ENCODE data around the gene PTCHD1. TPM values are rescaled to one million over a fixed set of nuclear protein-coding genes. Genes with fewer than 3 reads are reported as not detected.
A peak's percentile ranks its signal among the peaks of the same experiment; 100 is the strongest.

Gene PTCHD1
- total and polyA plus RNA-seq, 12 donors, result under 0.01 to 0.28 (median 0.03) TPM; not detected in 2

DNA sequence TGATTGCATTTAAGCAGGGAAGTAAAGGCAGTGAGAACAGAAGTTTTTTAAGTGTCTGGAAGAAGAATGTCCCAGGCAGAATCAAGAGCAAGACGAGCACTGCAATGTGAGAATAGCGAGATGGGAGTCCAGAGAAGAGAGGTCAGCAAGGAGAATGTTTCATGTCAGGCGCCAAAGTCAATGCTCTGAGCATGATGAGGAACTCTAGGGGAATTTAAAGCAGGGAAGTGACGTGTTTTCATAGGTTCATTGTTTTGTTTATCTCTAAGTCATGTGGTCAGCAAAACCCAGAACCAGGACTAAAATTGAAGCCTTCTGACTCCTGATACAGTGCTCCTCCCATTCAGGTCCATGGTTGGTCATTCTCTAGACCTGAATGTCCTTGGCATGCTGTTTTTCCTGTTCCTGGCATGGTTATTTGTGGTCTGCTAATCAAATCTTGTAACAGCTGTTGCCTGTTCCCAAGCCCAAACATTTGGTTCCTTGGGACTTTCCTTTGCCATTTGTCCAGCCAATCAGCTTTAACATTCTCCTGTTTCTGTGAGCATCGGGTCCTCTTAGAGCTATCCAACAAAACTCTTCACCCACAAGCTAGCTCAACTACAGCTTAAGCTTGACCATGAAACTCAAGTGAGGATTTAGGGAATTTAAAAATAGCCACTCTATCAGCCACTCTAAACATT, 37.7 kb downstream of the PTCHD1 start:
- no peak for DNase-seq
- intact Hi-C loops (cut with DNase I), result no loop called here
- 53 to 55% methylated on average over 5 of the region's 5 CpGs for WGBS, 2 donors

DNA sequence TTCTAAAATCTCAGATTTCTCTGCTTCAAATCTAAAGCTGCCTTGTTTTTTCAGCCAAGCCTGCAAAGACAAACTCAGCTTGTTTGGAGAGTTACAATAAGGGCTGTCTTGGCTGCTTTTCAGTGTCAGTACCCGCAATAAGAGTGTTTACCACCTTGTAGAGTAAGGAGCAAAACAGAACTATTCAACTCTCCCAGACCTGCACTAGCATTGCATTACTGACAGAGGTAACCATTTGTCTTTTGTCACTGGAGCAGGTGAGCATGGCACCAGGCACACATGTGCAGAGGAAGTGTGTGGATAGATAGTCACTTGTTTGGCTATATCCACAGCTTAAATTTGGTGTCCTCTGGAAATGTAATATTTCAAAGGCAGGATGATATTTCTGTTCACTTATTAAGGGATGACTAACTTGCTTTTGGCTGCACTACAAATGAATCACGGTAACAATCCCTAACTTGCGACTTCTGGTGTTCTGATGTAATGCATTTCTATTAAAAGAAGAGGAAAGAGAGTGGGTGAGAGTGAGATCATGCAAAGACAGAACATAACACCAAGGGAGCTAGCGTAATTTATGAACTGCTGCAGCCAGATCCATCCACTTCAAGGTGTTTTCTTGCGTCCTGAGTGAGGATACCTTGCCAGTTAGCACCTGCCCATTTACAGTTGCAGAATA, 38.6 kb downstream of the PTCHD1 start:
- Histone ChIP-seq H3K27me3 (peaks cover 0 to 17% (median 0%) of the 10 kb centered on the region in 7 donors), H3K9me3 (no peaks in the 10 kb centered on the region), H3K27ac (peak overlapping the region in 2 of 10 donors; percentile 26 to 56), H3K36me3 (no peaks in the 10 kb centered on the region), H3K4me3 (no peak overlapping the region), H3K4me1 (peaks cover 0 to 21% (median 4%) of the 10 kb centered on the region in 9 donors)
- intact Hi-C loops (cut with DNase I), result no loop called here
- ATAC-seq (peak; percentile 22 to 81 (median 67)), DNase-seq (peak in 1 of 2 donors; percentile 4)
- 33 to 58% methylated on average over 5 of the region's 5 CpGs for WGBS, 2 donors
- TF ChIP-seq, protein P1, sequence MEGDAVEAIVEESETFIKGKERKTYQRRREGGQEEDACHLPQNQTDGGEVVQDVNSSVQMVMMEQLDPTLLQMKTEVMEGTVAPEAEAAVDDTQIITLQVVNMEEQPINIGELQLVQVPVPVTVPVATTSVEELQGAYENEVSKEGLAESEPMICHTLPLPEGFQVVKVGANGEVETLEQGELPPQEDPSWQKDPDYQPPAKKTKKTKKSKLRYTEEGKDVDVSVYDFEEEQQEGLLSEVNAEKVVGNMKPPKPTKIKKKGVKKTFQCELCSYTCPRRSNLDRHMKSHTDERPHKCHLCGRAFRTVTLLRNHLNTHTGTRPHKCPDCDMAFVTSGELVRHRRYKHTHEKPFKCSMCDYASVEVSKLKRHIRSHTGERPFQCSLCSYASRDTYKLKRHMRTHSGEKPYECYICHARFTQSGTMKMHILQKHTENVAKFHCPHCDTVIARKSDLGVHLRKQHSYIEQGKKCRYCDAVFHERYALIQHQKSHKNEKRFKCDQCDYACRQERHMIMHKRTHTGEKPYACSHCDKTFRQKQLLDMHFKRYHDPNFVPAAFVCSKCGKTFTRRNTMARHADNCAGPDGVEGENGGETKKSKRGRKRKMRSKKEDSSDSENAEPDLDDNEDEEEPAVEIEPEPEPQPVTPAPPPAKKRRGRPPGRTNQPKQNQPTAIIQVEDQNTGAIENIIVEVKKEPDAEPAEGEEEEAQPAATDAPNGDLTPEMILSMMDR (IDR thresholded peaks at IDR 0.05), result no peak

More for the DNA sequence above, 37.7 kb downstream of the PTCHD1 start:
- Histone ChIP-seq H3K36me3 (no peaks in the 10 kb centered on the region), H3K27me3 (peaks cover 0 to 19% (median 0%) of the 10 kb centered on the region in 7 donors), H3K9me3 (no peaks in the 10 kb centered on the region), H3K4me3 (no peak overlapping the region), H3K4me1 (peaks cover 0 to 21% (median 4%) of the 10 kb centered on the region in 9 donors), H3K27ac (peak overlapping the region in 2 of 10 donors; percentile 22 to 56)
- ATAC-seq, result peak; percentile 49 to 85 (median 78)
- TF ChIP-seq, protein P1 (IDR thresholded peaks at IDR 0.05), result no peak

DNA sequence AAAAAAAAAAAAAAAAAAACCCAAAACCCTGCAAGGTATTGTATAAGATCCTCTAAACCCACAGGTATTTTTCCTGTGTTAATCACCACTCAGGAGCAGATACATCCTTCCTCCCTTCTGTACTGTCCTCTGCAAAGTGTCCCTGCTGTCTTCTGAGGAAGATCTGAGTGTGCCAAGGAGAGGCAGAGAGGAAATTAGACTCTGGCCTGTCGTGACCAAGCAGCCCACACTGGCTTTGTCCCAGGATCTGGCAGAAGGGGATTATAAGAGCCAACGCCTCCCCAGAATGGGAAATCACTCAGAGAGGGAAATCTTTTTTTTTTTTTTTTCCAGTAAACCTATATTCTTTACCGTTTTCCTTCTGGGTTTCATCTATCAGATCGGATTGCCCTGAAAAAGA, 39.6 kb downstream of the PTCHD1 start:
- DNase-seq (no peak), ATAC-seq (no peak)
- H3K9me3 ChIP-seq, result no peaks in the 10 kb centered on the region
- no peak overlapping the region for H3K27ac ChIP-seq
- no peak overlapping the region for H3K4me3 ChIP-seq
- 49 to 67% methylated on average over 4 of the region's 4 CpGs for WGBS, 2 donors
- H3K27me3 ChIP-seq, result peaks cover 0 to 7% (median 0%) of the 10 kb centered on the region in 7 donors
- intact Hi-C loops (cut with DNase I), result no loop called here
- TF ChIP-seq, protein P1 (IDR thresholded peaks at IDR 0.05), result no peak
- H3K36me3 ChIP-seq, result no peaks in the 10 kb centered on the region
- H3K4me1 ChIP-seq, result peaks cover 0 to 21% (median 4%) of the 10 kb centered on the region in 9 donors

DNA sequence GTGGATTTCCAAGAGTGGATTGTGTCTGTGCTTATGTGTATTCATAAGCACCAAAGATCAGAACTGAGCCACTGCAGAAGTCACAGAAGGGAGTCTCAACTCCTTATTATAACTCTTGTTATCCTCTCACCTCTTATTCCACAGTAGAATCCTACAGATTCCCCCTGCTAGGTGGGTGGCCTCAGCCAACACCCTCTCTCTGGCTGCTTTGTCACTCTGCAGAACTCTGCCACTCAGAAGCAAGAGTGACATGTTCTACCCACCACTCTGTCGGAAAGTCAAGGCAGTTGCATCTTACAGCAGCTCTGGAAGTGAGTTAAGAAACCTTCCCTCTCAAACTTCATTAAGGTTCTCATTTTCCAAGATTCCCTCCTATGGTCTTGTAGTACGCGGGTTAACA, 41.9 kb downstream of the PTCHD1 start:
- peaks cover 0 to 20% (median 0%) of the 10 kb centered on the region in 7 donors for H3K27me3 ChIP-seq
- H3K9me3 ChIP-seq, result no peaks in the 10 kb centered on the region
- intact Hi-C loops (cut with DNase I), result no loop called here
- no peak for ATAC-seq
- no peak overlapping the region for H3K27ac ChIP-seq
- 91 to 93% methylated on average over 3 of the region's 3 CpGs for WGBS, 2 donors
- no peak overlapping the region for H3K4me3 ChIP-seq
- TF ChIP-seq, protein P1 (IDR thresholded peaks at IDR 0.05), result no peak
- no peak for DNase-seq
- peaks cover 0 to 21% (median 4%) of the 10 kb centered on the region in 9 donors for H3K4me1 ChIP-seq
- no peaks in the 10 kb centered on the region for H3K36me3 ChIP-seq

Data from heart right ventricle (tissue), 16 donors.